ENCODE measurements around the gene TMEM190. TPM values are rescaled to one million over a fixed set of nuclear protein-coding genes. Genes with fewer than 3 reads are reported as not detected.
A peak's percentile ranks its signal among the peaks of the same experiment; 100 is the strongest.

Gene TMEM190
- total and polyA plus RNA-seq, 10 of the 15 experiments (the other 5 are each of a cell fraction or from before 2014, with no cell fraction given): not detected

GRCh38 chr19:55386493-55386971, 9.9 kb downstream of the TMEM190 start:
- POLR2A ChIA-PET: interaction anchor here (0.6 to 1.3 kb wide), 4 partner anchors 19 to 1006 kb away, joined by 3 to 6 read pairs (median 4); partner anchors contain the start of gene UBE2S
- DNase-seq (ENCODE audit: low read depth, low spot score): no peak
- H3K9ac ChIP-seq (ENCODE audit: control insufficient read depth, insufficient read depth, low read length): peak overlapping the region; percentile 98
- peak overlapping the region; percentile 90 for H3K27ac ChIP-seq (ENCODE audit: control insufficient read depth, insufficient read depth)
- under 1% methylated on average over 32 of the region's 33 CpGs for WGBS (ENCODE audit: insufficient coverage, insufficient replicate concordance, low lambda C conversion rate, missing lambda C conversion rate)
- H3K79me2 ChIP-seq (ENCODE audit: control insufficient read depth, insufficient read depth, low read length): peaks cover 39% of the 10 kb centered on the region
- H3K27me3 ChIP-seq (replicated peaks in 1 of 2; ENCODE audit: control insufficient read depth in 2 of 2, insufficient read depth in 2 of 2, low read length in 1 of 2): no peaks in the 10 kb centered on the region
- CTCF ChIA-PET: no interaction called here
- H3K36me3 ChIP-seq (ENCODE audit: control insufficient read depth in 2 of 2, insufficient read depth in 2 of 2, low read length in 1 of 2): peaks cover 19 to 23% of the 10 kb centered on the region in 2 experiments; a peak in 3 of 4 replicates
- RAD21 ChIA-PET (ENCODE audit: unreplicated experiment): interaction anchor here (1.0 kb wide), 1 partner anchor 20 kb away, joined by 5 read pairs; no protein-coding TSS in a partner anchor
- no peak overlapping the region for H2AFZ ChIP-seq (ENCODE audit: control insufficient read depth, low read depth, low read length)
- no peak for FAIRE-seq
- TF ChIP-seq PAX5 (IDR thresholded peaks at IDR 0.05; ENCODE audit: borderline replicate concordance, low read depth, low read length) (0 out of 2 replicates have a peak, but pooled peaks have one; percentile 20), CHD2 (IDR thresholded peaks at IDR 0.05; ENCODE audit: borderline replicate concordance, low read depth, low read length) (no peak)
- SMC1A ChIA-PET (ENCODE audit: uncharacterized antibody, unreplicated experiment): no interaction called here
- H3K4me3 ChIP-seq: peak overlapping the region; percentile 94
- BruUV-seq (replicated peaks): no TSS peak
- no peak for ATAC-seq
- H3K9me3 ChIP-seq (replicated peaks; ENCODE audit: control insufficient read depth, insufficient read depth, low read length): no peaks in the 10 kb centered on the region
- peaks cover 14% of the 10 kb centered on the region for H4K20me1 ChIP-seq (ENCODE audit: control insufficient read depth, insufficient read depth)
- intact Hi-C loops (cut with micrococcal nuclease; ENCODE audit: unreplicated experiment) (loop anchor here (10.0 kb wide), 2 partner anchors 132 to 772 kb away; partner anchors contain the start of gene PPP6R1), in situ Hi-C loops (cut with MboI) (no loop called here)
- peak overlapping the region; percentile 95 for H3K4me2 ChIP-seq (ENCODE audit: control insufficient read depth, insufficient read depth)
- peaks cover 28% of the 10 kb centered on the region for H3K4me1 ChIP-seq (ENCODE audit: control insufficient read depth, insufficient read depth, low read length)

GRCh38 chr19:55387736-55388497, 11.3 kb downstream of the TMEM190 start:
- ChIA-PET POLR2A (interaction anchor here (0.5 to 1.3 kb wide), 3 partner anchors 20 to 220 kb away, joined by 4 to 6 read pairs (median 4); partner anchors contain the start of gene UBE2S), CTCF (no interaction called here), SMC1A (ENCODE audit: uncharacterized antibody, unreplicated experiment) (no interaction called here), RAD21 (ENCODE audit: unreplicated experiment) (no interaction called here)
- ATAC-seq: no peak
- Histone ChIP-seq H3K4me2 (ENCODE audit: control insufficient read depth, insufficient read depth) (peak overlapping the region; percentile 95), H3K9ac (ENCODE audit: control insufficient read depth, insufficient read depth, low read length) (peak overlapping the region; percentile 98), H3K4me3 (peak overlapping the region; percentile 94), H3K27ac (ENCODE audit: control insufficient read depth, insufficient read depth) (peak overlapping the region; percentile 90; the same call in 1 of the 2 replicates), H2AFZ (ENCODE audit: control insufficient read depth, low read depth, low read length) (no peak overlapping the region), H3K4me1 (ENCODE audit: control insufficient read depth, insufficient read depth, low read length) (peaks cover 25% of the 10 kb centered on the region), H3K79me2 (ENCODE audit: control insufficient read depth, insufficient read depth, low read length) (peaks cover 37% of the 10 kb centered on the region), H3K27me3 (replicated peaks in 1 of 2; ENCODE audit: control insufficient read depth in 2 of 2, insufficient read depth in 2 of 2, low read length in 1 of 2) (no peaks in the 10 kb centered on the region), H3K36me3 (ENCODE audit: control insufficient read depth in 2 of 2, insufficient read depth in 2 of 2, low read length in 1 of 2) (peaks cover 19 to 23% of the 10 kb centered on the region in 2 experiments; a peak in 3 of 4 replicates), H3K9me3 (replicated peaks; ENCODE audit: control insufficient read depth, insufficient read depth, low read length) (no peaks in the 10 kb centered on the region), H4K20me1 (ENCODE audit: control insufficient read depth, insufficient read depth) (peaks cover 14% of the 10 kb centered on the region)
- no peak for FAIRE-seq
- DNase-seq (ENCODE audit: low read depth, low spot score): no peak
- TF ChIP-seq SMAD1 (IDR thresholded peaks at IDR 0.05; ENCODE audit: low read depth, partially characterized antibody): no peak
- no peak for TF ChIP-seq WRNIP1 (IDR thresholded peaks at IDR 0.05; ENCODE audit: borderline replicate concordance, low read depth, low read length)
- TF ChIP-seq POLR2A (IDR thresholded peaks at IDR 0.05; ENCODE audit: low read depth, low read length): peak; percentile 35
- intact Hi-C loops (cut with micrococcal nuclease; ENCODE audit: unreplicated experiment) (loop anchor here (10.0 kb wide), 2 partner anchors 133 to 773 kb away; partner anchors contain the start of gene PPP6R1), in situ Hi-C loops (cut with MboI) (no loop called here)
- BruUV-seq (replicated peaks): no TSS peak
- WGBS (ENCODE audit: insufficient coverage, insufficient replicate concordance, low lambda C conversion rate, missing lambda C conversion rate): 77% methylated on average over 21 of the region's 24 CpGs

Measured in GM12878 (cell line).